ENCODE measurements around the gene LRRC42. TPM values are rescaled to one million over a fixed set of nuclear protein-coding genes. Genes with fewer than 3 reads are reported as not detected.

The LRRC42 gene, protein sequence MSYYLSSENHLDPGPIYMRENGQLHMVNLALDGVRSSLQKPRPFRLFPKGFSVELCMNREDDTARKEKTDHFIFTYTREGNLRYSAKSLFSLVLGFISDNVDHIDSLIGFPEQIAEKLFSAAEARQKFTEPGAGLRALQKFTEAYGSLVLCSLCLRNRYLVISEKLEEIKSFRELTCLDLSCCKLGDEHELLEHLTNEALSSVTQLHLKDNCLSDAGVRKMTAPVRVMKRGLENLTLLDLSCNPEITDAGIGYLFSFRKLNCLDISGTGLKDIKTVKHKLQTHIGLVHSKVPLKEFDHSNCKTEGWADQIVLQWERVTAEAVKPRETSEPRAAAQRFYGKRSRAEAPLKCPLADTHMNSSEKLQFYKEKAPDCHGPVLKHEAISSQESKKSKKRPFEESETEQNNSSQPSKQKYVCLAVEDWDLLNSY
- 23.1 and 32.0 TPM in 2 replicates for total RNA-seq

DNA sequence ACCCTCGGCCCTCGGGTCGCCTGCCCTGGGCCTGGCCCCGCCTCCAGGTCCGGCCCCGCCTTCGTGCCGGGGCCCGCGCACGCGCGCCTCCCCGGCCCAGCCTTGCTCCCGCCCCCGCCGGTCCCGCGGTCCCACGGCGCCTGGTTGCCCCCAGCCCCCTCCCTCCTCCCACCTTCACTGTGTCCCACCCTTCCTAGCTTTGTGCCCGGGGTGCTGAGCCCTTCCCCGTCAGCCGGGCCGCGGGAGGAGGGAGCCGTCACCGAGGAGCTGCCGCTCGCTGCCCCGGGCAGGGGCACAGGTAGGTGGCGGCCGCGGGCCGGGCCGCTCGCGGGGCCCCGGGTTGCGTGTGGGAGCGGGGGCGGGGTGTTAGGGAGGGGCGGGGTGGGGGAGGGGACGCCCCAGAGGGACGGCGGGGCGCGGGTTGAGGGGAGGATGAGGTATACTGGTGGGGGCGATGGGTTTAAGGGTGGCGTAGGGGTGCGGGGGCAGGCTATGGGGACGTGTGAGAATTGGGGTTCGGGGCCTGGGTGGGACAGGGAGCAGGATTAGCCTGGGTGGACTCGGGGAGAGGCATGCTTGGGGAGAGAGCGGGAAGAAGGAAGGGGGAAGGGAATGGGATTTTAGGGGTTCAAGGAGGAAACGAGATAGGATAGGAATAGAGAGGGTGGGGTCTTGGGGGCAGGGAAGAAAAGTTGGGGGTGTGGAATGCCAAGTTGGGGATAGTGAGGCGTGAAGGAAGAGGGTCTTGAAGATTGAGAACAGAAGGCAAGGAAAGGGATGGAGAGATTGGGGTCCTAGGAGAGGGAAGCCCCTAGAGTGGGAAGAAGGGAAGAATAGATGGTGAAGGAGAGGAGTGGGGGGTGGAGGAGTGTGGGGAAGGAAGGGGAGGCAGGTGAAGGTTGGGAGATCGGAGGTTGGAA is at the start of gene LRRC42:
Gene LRRC42 (plus strand): TSS at position 99 of the 920 bp plus-strand sequence. CDS start 5,650 bp downstream, outside the sequence.
- DNase-seq (ENCODE audit: extremely low read depth, low read depth, low spot score), result no peak

DNA sequence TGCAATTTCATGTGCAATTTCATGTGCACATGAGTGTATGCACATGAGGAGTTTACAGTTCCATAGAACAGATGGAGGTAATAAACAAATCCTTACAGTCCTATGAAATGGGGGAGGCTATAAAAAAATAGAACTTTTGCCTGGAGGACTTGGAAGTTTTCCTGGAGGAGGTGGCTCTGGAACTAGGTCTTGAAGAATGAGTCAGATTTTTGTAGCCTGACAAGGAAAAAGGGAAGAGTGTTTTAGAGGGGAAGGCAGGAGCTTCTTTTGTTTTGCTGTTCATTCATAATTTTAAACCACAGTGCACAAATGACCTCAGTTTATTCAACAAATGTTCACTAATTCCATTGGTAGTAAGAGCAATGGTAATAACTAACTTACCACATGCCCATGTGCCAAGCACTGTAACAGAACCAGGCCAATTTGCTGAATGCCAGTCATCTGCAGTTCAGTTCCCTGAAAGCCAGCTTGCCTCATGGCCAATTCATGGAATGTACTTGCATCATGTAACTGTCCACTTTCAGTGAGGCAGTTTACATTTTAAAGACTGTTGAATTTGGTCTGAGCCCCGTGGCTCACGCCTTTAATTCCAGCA is 49.4 kb upstream of the LRRC42 start:
- no peak for DNase-seq (ENCODE audit: extremely low read depth, low read depth, low spot score)

DNA sequence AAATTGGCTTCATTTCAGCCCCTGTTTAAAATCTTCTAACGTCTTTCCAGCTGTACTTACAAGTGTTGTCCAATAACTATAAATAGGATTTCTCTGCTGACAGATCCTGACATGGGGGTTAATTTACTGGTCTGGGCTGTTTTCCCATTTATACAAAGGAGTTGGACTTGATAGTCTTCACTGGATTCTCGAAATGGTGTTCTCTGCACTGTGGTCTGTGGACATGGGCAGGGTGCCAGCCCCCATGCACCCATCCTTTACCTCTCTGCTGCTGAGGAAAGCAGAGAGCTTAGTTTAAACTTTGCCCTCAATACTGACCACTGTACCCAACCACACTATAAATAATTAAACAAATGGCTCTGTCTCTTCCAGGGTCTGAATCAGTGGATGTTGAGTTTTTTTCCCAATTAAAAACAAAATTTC is 46.9 kb upstream of the LRRC42 start:
- DNase-seq (ENCODE audit: extremely low read depth, low read depth, low spot score), result no peak

DNA sequence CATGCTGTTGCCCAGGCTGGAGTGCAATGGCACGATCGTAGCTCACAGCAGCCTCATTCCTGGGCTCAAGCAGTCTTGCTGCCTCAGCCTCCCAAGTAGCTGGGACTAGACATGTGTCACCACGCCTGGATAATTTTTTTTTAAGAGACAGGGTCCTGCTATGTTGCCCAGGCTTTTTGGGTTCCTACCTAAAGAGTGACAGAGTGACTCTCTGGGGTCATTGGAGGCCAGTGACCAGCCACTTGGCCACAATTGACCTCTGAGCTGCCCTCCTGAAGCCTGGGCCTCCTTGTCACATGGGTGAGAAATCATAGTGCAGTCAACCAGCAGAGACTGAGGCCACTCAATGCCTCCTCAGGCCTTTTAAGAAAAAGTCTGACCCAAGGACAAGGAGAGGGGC is 46.4 kb upstream of the LRRC42 start:
- DNase-seq (ENCODE audit: extremely low read depth, low read depth, low spot score), result no peak

DNA sequence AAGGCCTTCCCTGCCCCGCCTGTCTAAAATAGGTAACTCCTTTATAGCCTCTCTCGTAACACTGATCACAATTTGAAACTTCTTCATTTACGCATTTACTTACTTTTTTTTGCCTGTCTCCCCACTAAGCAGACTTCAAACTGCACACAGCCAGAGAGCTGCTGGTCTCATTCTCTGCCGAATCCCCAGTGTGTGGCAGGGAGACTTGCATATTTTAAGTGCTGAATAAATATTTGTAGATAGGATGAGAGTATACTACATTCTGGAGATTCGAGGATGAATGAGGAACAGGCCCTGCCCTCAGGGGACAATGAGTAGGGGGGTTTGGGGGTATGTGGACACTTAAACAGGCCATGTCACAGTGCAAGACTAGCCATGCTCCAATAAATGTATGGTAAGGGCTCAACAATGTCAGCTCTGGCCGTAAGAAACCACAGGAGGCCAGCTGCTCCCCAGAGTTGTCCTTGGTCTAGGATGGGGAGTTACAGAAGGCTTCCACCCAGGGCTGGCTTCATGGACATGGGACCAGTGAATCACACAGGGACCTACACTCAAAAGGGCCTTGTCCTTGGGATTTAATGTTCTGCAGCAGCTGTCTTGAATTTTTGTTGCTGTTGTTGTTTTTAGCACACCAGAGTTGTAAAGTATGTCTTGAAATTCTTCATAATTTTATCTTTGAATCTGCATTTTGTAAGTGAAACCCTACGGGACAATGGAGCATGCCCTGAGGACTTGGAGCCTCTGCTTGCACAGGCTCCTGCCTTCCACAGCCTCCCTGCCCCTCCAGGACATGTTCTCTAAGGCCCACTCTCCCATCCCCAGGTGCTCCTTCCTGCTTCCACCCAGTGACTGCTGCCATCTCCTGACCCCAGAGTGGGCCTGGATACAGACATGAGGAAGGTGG is 43.7 kb upstream of the LRRC42 start:
- no peak for DNase-seq (ENCODE audit: extremely low read depth, low read depth, low spot score)

DNA sequence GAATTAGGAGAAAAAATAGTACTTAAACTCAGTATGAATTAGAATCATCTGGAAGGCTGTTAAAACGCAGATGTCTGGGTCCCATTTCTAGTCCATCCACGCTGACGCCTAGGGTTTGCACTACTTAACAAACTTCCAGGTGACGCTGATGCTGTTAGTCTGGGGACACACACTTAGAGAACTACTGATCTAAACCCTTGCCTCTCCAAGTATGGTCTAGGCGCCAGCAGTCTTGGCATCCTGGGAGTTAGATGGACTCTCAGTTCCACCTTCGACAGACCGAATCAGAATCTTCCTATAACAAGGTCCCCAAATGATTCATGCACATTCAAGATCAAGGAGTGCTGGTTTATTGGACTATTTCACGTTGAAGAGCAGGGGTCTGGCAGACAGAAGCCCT is 40.6 kb upstream of the LRRC42 start:
- DNase-seq (ENCODE audit: extremely low read depth, low read depth, low spot score), result no peak

DNA sequence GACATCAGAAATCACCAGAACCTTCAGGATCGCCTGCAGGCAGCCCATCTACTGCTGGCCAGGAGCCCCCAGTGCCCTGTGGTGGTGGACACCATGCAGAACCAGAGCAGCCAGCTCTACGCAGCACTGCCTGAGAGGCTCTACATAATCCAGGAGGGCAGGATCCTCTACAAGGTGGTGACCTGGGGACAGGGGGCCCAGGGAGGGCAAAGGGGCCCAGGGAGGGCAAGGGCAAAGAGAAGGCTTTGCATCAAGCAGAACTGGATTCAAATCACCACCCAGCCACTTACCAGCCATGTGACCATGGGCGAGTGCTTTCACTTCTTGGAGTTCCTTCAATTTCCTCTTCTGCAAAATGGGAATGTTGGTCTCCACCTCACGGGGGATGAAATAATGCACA is 40.0 kb upstream of the LRRC42 start:
- DNase-seq (ENCODE audit: extremely low read depth, low read depth, low spot score), result no peak

DNA sequence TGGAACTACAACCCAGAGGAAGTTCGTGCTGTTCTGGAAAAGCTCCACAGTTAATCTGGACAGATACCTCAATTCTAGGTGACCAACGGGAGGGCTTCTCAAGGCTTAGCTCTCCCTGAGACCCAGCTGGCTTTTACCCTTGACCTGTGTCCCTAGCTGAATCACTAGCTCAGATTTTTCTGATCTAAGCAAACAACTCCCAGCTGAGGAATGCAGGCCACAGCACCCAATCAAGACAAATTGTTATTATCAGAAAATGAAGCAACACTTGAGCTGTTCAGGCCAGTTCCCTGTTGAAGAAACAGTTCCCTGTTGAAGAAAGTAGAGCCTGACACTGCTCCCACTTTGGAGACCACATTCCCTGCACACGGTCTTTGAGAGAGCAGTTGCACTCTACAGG is 36.2 kb upstream of the LRRC42 start:
- DNase-seq (ENCODE audit: extremely low read depth, low read depth, low spot score), result no peak

DNA sequence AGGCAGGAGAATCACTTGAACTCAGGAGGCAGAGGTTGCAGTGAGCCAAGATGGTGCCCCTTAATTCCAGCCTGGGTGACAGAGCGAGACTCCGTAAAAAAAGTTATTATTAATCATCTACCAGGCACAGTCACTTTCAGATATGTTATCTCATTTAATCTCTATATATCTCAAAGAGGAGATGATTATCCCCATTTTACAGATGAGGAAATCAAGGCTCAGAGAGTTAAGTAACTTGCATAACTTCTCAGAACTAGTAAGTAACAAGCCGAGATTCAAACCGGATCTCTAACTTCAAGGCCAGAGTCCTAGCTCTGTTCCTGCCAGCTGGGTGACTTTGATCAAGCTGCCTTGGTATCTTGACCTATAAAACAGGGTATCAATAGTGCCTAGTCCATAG is 34.7 kb upstream of the LRRC42 start:
- no peak for DNase-seq (ENCODE audit: extremely low read depth, low read depth, low spot score)

DNA sequence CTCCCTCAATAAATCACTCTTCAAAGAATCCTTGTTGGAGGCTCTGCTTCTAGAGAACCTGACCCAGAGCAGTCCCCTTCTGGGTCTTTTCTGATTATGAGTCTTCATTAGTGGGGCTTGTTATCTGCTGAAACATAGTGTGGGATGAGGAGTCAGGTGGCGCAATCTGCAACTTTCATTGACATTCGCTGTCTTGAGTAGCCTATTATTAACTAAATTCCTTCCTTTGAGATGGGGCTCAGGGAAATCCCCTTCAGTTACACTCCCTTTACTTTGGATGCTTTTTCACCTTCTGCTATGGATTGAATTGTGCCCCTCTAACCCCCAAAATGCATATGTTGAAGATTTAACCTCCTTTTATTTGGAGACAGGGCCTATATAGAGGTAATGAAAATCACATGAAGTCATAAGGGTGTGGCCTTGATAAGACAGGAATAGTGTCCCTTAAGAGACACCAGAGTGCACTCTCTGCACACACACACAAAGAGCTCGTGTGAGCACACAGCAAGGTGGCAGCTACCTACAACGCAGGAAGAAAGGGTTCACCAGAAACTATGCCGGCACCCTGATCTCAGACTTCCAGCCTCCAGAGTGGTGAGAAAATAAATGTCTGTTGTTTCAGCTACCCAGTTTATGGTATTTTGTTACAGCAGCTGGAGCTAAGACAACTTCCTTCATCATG is 32.7 kb upstream of the LRRC42 start:
- no peak for DNase-seq (ENCODE audit: extremely low read depth, low read depth, low spot score)

DNA sequence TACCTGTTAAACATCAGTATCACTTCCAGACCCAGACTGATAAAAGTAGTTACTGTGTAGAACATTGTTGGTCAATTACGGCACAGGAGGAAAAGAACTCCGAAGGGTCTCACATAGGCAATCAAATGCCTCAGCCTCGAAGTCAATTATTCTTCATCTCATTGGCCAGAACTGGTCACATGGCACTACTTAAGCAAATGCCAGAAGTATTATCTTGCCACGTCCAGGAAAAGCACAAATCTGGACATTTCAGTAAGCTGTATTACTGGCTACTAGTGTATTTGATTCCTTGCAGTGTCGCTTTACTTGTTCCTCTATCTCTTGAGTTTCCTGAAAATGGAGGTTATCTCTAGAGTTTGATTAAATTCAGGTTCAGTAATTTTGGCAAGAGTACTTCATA is 27.8 kb upstream of the LRRC42 start:
- DNase-seq (ENCODE audit: extremely low read depth, low read depth, low spot score), result no peak

DNA sequence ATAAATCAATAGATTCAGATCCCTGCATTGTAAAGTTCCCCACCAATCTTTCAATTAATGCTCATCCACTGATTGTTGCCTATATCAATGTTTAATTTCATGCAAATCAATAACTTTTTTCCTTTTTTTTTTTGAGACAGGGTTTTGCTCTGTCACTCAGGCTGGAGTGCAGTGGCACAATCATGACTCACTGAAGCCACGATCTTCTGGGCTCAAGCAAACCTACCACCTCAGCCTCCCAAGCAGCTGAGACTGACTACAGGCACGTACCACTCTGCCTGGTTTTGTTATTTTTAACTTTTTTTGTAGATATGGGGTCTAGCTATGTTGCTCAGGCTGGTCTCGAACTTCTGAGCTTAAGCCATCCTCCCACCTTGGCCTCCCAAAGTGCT is 26.5 kb upstream of the LRRC42 start:
- no peak for DNase-seq (ENCODE audit: extremely low read depth, low read depth, low spot score)

DNA sequence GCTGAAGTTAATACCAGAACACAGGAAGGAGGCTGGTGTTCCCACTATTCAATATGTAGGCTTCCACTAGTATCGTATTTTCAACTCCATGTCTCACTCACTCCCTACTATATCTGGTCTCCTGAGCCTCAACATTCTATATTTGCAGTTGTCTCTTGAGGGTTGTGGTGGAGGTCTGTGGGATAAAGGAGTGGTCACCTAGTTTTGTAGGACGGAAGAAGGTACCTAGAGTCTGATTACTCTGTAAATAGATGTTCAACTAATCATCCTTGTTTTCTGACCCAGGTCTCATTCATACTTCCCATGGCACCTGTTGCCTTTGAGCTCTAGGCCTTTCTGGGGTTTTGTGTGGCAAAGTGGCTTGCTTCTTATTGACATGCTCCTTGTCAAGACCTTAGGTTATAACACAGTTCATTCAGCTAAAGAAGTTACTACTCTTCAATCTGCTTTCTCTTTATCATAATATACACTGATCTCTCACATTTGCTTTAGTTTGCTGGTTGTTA is 18.7 kb upstream of the LRRC42 start:
- DNase-seq (ENCODE audit: extremely low read depth, low read depth, low spot score), result no peak

DNA sequence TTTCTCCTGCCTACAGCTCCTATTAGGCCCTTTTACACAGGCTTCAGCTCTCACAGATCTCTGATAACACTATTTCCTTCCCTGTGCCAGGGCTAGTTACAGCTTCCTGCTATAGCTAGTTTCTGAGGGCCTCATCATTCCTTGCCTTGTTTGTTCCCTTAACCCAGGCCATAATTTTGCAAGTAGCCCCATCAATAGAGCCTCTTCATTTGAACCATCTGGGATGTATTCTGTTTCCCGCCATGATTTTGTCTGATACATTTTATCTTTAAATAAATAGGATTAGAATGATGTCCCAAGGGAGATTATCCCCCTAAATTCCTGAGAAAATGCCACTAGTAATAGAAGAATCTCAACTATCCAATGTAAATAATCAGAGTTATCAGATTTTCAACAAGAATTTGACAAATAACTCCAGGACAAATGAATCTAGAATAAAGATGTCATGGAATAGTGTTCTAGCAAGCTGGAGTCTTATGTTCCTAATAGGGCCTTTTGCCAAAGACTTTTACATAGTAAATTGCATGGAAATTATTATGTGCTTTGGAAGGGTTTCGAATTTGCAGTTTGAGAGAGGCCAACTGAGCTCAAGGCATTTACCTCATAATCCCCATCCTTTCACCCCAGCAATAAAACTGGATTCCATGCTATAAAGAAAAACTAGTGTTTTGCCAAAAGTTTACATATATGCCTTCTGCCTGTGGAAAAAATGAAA is 16.7 kb upstream of the LRRC42 start:
- no peak for DNase-seq (ENCODE audit: extremely low read depth, low read depth, low spot score)

DNA sequence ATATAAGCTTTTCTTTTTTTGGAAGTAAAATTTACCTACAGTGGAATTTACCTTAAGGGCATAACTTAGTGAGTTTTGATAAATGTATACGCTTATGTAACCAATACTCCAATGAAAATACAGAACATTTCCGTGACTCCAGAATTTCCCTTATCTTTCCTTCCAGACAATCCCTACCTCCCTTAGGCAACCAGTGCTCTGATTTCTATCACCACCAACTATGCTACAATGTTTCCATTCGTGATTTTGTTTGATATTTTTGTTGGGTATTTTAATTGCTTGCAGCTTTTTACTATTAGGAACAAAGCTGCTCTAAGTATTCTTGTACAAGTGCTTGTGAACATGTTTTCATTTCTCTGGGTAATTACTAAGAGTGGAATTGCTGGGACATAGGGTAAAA is 15.2 kb upstream of the LRRC42 start:
- no peak for DNase-seq (ENCODE audit: extremely low read depth, low read depth, low spot score)

DNA sequence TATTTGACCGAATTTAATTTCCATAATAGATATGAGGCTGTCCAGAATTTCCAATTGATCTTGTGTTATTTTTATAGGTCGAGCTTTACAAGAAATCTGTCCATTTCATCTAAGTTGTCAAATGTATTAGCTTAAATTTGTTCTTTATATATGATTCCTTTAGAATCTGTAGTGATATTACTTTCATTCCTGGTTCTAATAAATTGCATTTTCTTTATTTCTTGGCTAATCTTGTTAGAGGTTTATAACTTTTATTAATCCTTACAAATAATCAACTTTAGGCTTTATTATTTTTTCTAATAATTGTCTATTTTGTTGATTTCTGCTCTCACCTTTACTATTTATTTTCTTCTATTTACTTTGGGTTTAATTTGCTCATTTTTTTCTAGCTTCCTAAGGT is 14.6 kb upstream of the LRRC42 start:
- DNase-seq (ENCODE audit: extremely low read depth, low read depth, low spot score), result no peak

DNA sequence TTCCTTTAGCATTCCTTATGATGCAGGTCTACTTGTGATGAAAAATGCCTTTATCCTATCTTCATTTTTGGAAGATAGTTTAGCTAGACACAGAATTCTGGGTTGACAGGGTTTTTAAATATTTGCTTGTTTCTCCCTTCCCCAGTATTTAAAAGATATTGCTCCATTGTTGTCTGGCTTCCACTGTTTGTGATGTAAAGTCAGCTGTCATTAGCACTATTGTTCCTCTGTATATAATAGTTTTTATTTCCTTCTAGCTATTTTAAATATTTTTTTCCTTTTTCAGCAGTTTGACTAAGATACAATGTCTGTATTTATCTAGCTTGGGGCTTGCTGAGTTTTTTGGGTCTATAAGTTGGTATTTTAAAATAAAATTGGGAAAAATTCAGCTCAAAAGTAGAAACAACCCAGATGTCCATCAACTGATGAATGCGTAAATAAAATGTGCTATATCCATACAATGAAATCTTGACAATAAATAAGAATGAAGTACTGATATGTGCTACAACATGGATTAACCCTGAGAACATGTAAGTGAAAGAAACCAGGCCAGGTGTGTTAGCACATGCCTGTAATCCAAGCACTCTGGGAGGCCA is 11.9 kb upstream of the LRRC42 start:
- DNase-seq (ENCODE audit: extremely low read depth, low read depth, low spot score), result no peak

DNA sequence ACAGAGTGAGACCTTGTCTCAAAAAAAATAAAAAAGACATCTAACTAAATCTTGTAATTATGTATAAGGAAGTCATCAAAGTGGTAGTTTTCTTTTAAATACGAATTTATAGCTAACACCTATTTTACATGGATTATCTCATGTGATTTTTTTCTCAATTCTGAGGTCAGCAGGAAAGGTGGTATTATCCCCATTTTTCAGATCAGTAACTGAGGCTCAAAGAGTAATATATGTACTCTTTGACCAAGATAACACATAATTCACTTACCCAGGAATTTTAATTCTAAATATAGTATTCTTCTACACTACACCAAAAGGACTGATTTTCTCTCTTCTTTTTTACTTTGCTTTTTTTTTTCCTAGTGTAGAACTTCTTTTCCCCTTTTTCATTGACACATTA is 9.7 kb upstream of the LRRC42 start:
- DNase-seq (ENCODE audit: extremely low read depth, low read depth, low spot score), result no peak
